ENCODE measurements around the gene EPHX1.
A peak's percentile ranks its signal among the peaks of the same experiment; 100 is the strongest.
"Not testable (repeated sequence)": the region's sequence is repeated elsewhere in the genome, so short reads cannot be mapped to it uniquely, and the experiment has no call there.

Gene EPHX1

DNA sequence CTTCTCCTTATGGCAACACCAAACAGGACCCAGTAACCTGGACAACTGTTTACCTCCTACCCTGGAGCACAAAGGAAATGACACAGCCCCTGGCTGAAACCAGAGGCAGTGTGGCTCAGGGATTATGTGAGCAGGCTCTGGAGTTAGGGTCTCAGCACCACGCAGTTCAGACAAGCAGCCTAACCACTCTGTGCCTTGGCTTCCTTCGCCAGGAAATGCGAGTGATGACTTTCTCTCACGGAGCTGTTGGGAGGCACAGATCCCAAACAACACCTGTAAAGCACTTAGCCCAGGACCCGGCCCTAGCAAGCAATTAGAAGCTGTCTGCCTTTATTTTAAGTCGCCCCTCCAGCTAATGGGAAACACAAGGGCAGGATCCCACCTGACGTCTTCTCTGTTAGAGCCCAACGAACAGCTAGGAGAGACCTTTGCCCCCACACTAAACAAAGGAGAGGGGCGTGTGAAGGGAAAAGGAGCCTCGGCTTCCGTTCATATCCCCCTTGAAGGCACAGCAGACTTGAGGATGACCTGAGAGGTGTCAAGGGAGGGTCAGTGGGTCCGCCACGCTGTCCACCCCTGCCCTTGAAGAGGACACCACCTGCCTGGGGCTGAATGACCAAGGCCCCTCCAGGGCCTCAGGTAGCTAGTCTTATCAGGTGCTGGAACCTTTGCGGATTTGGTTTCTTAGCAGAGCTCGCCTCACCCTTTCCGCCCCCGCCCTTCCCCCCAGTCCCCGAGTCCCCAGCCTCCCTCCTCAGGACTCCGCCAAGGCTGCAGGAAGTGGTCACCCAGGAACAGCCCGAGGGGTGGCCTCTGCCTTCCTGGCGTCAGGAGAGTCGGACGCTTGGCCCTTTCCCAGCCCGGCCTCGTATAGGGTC is 71.4 kb downstream of the EPHX1 start:
- DNase-seq (ENCODE audit: low spot score): peak; percentile 56

DNA sequence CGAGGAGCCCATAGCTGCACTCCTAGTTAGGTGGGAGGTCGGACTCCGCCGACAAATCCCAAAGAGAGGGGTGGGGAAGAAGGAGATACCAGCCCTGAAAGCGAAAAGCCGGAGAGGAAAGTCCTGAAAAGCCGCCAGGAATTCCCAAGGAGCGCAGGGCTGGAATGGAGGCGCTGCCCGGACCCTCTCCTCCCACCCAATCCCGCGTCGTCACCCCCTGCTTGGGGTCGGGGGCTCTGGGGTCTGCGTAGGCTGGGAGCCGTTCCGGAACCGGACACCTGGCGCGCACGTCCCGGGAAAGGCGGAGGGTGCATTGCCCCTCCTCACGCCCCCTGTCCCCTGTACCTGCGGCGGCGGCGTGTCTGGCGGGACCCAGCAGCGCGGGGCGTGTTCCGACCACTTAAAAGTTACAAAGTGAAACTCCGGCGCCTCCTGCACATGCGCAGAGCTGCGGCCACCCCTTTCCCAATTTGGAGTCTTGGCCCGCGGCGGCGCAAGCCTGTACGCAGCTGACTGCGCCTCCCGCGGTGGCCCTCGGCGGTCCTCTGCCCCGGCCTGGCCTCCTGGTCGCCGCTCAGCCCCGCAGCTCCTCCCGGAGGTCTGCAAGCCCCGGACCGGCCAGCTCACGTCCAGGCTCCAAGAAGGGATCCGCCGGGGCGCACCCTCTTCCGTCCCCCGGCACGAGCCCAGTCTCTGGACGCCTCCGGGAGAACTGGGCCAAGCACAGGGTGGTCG is 72.2 kb downstream of the EPHX1 start, which contains the start of gene TMEM63A:
TSS of gene TMEM63A (minus strand) at position 422 of the 735 bp plus-strand sequence. CDS start 4,800 bp downstream, outside the sequence.
- DNase-seq (ENCODE audit: low spot score): peak; percentile 91

DNA sequence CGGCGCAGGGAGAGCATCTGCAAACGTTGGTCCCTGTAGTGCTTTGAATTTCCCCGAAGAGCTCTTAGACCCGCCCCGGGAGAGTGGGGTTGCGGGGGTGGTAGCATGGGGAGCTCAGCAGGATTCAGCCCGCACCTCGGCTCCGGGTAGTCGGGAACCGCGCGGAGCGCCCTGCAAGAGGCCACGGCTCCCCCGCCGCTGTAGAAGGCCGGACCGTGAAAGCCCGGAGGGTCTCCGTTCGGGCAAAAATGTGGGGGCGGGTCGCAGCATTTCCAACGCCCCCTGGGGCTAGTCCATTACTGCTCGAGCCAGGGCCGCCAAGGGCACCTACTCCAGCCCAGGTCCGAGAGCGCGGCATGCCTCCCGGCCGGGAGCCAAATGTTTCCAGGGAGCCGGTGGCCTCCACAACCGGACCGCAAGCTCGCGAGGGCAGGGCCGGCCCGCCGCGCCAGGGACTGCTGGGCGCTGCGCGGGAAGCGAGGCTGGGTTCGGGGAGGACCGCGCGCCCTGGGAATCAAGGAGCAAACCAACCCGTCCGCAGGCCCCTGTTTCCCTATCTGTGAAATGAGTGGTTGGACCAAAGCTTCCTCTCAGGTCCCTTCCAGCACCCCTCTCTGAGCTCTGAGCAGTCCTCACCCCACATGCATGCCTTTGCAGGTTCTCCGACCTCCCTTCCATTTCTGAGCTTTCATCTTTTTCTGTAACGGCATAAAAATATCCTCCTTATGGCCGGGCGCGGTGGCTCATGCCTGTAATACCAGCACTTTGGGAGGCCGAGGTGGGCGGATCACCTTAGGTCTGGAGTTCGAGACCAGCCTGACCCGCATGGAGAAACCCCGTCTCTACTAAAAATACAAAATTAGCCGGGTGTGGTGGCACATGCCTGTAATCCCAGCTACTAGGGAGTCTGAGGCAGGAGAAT is 73.0 kb downstream of the EPHX1 start:
- peak; percentile 22 for DNase-seq (ENCODE audit: low spot score)

DNA sequence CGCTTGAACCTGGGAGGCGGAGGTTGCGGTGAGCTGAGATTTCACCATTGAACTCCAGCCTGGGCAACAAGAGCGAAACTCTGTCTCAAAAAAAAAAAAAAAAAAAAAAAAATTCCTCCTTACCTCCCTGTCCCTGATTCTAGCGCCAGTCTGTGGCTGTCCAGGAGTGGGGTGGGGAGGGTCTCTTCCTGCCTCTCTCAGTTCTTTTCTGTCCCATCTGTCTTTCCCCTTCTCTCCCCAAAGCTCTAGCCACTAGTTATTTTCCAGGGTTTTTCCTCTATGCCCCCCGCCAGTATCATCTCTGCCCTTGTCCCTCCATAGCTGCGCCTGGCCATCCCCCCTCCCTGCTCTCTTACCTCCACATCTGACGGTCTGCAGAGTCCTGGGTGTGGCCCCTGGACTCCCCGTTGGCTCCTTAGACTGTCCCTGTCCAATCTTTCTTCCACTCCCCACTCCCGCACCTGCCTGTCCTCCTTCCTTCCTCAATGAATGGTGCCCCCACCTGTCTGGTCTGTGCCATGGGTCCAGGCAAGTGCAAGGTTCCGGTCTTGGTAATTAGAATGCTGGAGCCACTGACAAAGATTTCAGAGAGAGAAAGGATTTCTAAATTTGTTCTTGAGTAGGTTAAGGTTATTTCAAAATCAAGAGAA is 73.8 kb downstream of the EPHX1 start:
- DNase-seq (ENCODE audit: low spot score): no peak

DNA sequence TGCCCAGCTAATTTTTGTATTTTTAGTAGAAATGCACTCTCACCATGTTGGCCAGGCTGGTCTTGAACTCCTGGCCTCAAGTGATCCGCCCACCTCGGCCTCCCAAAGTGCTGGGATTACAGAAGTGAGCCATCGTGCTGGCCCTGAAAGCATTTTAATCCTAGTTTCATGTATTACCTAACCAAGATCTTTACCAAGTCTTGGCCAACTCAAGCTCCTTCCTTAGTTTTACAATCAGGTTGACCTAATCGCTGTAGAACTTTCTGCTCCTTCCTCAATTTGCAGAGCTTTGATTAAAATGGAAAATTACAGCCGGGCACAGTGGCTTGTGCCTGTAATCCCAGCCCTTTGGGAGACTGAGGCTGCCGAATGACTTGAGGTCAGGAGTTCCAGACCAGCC is 75.4 kb downstream of the EPHX1 start:
- DNase-seq (ENCODE audit: low spot score): no peak

DNA sequence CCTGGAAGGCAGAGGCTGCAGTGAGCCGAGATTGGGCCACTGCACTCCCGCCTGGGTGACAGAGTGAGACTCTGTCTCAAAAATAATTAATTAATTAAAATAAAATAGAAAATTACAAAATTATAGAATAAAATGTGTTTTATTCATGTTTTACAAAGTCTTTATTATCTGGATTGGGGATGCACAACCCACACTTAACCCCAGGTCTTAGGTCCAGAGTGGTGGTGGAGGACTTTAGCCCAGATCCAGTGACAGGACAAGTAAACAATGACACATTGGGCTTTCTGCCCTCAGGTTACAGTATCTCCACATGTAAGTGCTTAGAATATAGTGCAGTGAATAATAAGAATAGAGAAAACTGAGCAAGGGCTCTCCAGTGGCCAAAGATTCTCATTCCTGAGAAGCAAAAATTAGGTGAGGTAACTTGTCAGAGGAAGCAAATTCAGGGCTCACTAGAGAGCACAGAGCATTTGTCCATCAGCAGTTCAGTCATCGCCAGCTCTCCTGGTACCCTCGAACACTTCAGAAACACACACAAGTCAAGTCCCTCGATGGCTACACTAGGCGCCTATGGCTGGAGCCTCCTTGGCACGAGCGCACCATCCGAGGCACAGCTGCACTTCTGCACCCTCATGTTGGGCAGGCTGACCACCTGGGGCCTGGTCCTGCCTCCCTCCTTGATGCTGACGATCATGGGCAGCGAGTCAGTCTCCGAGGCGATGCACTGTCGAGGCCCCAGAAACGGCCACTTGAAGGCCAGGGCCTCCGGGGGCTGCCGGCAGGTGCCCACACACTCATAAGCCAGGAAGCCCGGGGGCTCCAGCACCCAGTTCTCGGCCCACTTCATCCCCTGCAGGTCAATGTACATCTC is 76.5 kb downstream of the EPHX1 start:
- no peak for DNase-seq (ENCODE audit: low spot score)

DNA sequence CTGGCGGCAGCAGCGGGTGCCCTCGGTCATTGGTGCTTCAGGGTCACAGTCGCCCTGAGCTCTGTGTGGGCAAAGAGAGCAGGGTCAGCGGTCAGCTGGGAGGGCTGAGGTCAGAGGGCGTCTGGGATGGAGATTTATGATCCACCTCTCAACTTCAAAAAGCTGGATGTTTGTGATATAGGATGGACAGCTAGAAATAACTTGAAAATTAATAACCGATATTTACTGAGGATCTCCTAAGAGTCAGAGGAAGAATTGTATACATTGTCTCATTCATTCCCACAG is 77.0 kb downstream of the EPHX1 start:
- no peak for DNase-seq (ENCODE audit: low spot score)

DNA sequence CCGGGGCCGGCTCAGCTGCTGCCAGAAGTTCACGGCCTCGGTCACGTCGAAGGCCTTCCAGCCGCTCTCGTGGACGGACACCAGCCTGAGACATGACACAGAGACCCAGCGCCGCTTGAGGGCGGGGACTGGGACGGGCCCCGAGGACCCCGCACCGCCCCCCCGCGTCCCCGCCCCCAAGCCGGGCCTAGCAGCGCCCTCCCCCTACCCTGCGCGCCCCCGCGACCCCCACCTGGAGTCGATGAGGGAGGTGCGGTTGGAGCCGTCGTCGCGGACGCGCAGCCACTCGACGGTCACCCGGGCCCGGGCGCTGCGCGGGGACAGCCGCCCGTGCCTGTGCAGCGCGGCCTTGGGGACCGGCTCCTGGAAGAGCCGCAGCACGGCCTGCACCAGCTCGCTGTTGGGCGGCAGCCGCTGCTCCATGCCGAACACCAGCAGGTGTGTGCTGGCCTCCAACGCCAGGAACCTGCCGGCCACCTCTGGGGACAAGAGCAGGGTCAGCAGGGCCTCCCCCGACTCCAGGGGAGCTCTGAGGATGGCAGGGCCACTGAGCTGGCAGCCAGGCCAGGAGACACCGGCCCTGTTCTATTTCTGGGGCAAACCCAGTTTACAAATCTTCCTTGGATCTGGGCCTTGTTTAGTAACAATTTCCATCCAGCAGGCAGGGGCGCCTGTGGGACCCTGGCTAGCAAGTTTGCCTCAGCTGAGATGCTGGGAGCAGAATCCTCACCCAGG is 77.8 kb downstream of the EPHX1 start:
- not testable (repeated sequence) for DNase-seq (ENCODE audit: low spot score)

DNA sequence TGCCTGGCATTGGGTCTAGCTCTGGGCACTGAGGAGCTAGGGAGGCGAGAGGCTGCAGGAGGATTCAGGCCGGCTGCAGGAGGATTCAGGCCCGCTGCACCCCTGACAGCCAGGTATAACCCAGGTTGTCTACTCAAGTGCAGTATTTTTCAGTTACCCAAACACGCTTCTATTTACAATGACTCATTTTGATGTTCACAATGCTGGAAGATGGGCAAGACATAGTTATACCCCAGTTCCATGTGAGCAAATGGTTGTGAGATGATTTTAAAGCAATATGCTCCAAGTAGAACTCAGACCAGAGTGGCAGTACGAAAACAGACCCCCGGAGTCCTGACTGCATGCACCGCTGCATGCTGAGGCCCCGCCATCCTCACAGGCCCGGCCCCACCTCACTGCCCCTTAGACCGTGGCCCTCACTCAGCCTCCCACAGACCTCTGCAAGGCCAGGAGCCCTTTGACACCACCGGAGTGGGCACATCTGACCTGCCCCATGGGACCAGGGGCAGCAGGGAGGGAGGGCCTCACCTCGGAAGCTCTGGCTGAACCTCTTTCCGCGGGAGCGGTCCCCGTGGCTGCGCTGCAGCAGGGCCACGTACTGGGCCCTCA is 78.5 kb downstream of the EPHX1 start:
- DNase-seq (ENCODE audit: low spot score): no peak

DNA sequence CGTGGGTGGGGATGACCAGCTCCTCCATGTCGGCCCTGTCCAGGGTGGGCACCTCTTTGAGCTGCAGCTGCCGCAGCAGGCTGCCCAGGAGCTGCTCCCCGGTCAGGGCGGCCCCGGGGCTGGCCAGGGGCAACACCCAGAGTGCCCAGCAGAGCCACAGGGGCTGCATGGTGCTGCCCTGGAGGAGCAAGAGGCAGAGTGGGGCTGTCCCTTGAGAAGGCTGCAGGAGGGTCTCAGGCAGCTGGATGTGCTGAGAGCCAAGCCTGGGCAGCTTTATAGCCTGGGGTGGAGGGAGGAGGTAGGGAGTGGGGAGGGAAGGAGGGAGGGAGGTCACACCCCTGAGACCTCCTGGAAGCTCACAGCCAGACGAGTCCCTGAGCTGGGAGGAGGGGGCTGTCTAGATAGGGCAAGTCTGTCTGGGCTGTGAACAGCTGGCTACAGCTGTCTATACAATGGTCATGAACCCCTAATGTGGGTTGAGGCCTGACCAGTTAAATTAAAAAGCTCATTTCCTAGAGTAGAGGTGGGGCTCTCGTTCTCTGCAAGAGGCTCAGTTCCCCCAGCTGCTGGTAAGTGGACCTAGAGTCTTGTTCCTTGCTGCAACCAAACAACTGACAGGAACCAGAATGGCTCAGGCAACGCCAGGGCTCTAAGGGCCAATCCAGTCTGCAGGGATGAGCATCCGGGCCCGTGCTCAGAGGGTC is 79.1 kb downstream of the EPHX1 start, which contains the start of gene LEFTY1:
TSS of gene LEFTY1 (minus strand) at position 249 of the 704 bp plus-strand sequence. CDS start at position 169, 80 bp downstream.
- DNase-seq (ENCODE audit: low spot score): no peak

DNA sequence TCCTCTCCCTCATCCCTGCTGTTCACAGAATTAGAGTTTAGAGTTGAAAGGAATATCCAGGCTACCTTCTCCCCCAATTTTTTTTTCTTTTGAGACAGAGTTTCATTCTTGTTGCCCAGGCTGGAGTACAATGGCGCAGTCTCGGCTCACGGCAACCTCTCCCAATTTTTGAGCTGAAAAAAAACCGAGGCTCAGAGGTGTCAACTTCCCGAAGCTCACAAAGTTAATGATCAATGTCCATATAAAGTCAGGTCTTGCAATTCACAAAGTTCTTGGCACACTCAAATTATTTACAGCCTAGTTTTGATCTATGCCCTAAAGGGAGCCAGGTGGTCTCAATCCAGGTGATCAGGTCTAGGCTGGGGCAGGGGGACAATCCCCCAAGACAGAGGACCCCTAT is 79.8 kb downstream of the EPHX1 start:
- no peak for DNase-seq (ENCODE audit: low spot score)

DNA sequence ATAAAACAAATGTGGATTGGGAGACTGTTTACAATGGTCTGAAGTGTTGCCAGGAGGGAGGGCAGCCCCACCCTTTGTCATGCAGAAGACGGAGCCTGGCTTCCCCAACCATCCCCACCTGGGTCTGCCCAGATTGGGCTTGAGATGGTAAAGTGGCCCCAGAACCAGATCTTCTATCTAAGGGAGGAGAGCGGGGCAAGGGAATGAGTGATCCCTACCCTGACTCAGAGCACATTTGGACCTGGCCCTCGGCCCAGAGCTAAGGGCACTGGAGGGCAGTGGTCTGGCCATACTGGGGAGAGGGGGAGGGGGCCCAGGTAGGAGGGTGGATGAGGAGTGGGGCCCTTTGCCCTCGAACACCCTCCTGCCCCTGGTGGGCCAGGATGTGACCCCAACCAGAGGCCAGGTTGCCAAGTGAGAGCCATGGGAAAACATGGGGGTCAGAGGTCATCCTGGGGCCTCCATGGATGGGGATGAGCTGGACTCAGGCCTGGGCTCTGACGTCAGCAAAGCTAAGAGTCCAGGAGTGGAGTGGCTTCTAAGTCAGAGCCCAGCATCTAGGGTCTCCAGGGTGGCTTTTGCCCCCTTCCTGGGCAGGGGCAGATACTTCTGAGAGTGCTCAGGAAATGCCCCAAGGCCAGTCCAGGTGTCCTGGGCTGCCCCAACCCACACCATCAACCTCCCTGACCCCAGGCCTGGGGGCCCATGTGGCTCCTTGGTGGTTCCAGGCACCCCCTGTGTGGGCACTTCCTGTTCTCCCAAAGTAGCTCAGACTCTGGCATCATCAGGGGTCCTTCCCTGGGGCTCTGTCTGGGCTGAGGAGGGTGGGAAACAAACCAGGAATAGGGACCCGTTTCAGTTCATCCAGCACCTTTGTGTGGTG is 80.7 kb downstream of the EPHX1 start:
- DNase-seq (ENCODE audit: low spot score): no peak

DNA sequence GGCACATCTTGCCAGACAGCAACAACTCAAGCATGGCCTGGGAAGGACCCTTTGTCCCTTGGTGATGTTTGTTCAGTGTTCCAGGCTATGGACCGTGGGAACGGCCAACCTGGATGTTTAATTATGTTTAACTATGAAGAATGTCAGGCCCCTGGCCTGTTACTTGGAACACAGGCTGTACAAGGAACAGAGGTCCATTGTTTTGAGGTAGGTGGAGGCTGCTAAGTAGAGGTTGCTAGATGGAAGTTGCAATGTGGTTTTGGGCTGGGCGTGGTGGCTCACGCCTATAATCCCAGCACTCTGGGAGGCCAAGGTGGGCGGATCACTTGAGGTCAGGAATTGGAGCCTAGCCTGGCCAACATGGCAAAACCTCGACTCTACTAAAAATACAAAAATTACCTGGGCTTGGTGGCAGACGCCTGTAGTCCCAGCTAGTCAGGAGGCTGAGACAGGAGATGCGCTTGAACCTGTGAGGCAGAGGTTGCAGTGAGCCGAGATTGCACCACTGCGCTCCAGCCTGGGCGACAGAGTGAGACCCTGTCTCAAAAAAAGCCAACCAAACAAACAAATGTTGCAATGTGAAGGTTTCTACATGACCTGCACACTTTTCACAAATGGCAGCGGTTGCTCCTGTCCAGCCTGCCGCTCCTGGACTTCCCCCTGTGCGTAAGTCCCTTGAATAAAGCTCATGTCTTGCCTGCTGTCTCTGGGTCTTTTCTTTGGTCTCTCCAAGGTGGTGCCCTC is 81.5 kb downstream of the EPHX1 start:
- no peak for DNase-seq (ENCODE audit: low spot score)

DNA sequence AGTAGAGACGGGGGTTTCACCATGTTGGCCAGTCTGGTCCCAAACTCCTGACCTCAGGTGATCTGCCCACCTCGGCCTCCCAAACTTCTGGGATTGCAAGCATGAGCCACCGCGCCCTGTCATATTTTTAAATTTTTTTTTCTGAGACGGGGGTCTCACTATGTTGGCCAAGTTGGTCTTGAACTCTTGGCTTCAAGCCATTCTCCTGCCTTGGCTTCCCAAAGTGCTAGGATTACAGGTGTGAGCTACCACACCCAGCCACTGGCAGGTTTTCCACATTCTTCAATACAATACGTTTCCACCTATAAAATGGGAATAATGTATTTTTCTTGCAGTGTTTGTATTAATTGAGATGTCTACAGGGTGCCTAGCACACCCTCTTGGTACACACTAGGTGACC is 82.4 kb downstream of the EPHX1 start:
- no peak for DNase-seq (ENCODE audit: low spot score)

Data from CD4-positive, alpha-beta T cell treated with Interleukin-2 at 100 ng/mL for 4 hours (primary cell).